ENCODE data around the gene TAPT1. TPM values are rescaled to one million over a fixed set of nuclear protein-coding genes. Genes with fewer than 3 reads are reported as not detected.

The TAPT1 gene
- total RNA-seq, 4 donors from 2014 or later = 42.1 to 69.0 (median 53.5) TPM

DNA sequence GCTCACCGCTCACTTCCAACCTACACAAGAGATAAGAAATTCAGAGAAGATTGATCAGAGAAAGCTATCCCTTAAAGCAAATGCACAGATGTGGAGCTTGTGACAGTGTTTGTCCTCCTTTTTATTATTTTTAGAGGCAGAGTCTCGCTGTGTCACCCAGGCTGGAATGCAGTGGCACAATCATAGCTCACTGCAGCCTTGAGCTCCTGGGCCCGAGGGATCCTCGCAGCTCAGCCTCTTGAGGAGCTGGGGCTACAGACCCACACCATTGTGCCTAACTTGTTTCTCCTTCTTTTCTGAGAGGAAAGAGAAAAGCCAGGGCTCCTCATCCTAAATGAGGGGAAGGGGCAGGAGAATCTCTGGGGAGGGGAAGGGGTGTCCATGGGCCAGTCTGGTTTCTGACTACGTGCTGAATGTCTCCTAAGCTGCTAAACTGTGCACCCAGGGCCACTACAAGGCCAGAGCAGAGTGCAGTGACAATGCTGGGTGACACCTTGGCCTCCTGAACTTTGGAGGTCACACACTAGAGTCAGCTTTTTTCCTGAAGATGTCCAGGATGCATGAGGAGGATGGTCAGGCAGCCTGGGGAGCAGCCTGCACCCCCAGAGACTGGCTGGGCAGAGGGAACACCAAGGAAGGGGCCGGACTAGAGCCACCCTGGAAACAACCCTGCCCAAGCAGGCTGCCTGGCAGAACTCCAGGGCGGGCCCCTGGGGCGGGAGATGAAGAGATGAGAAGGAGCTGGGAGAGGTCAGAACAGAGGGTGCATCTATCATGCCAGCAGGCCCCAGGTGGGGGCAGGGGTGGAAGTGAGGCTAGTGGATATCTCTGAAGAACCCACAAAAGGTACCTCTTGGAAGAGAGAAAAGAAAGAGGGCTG is 87.0 kb downstream of the TAPT1 start:
- H3K27ac ChIP-seq = peak overlapping the region in 2 of 3 donors; percentile 90 to 97
- DNase-seq = peak in 1 of 2 donors; percentile 23
- H3K27me3 ChIP-seq = no peaks in the 10 kb centered on the region
- H3K4me3 ChIP-seq (replicated peaks in 1 of 3) = no peak overlapping the region
- no peaks in the 10 kb centered on the region for H3K9me3 ChIP-seq
- no peak for TF ChIP-seq POLR2A (IDR thresholded peaks at IDR 0.05)
- TF ChIP-seq, protein P1, sequence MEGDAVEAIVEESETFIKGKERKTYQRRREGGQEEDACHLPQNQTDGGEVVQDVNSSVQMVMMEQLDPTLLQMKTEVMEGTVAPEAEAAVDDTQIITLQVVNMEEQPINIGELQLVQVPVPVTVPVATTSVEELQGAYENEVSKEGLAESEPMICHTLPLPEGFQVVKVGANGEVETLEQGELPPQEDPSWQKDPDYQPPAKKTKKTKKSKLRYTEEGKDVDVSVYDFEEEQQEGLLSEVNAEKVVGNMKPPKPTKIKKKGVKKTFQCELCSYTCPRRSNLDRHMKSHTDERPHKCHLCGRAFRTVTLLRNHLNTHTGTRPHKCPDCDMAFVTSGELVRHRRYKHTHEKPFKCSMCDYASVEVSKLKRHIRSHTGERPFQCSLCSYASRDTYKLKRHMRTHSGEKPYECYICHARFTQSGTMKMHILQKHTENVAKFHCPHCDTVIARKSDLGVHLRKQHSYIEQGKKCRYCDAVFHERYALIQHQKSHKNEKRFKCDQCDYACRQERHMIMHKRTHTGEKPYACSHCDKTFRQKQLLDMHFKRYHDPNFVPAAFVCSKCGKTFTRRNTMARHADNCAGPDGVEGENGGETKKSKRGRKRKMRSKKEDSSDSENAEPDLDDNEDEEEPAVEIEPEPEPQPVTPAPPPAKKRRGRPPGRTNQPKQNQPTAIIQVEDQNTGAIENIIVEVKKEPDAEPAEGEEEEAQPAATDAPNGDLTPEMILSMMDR (IDR thresholded peaks at IDR 0.05) = no peak
- intact Hi-C loops (cut with DNase I) = no loop called here
- H3K36me3 ChIP-seq = no peaks in the 10 kb centered on the region
- 89 to 92% methylated on average over 8 of the region's 8 CpGs for WGBS, 2 donors
- peaks cover 7 to 25% of the 10 kb centered on the region in 2 donors for H3K4me1 ChIP-seq

DNA sequence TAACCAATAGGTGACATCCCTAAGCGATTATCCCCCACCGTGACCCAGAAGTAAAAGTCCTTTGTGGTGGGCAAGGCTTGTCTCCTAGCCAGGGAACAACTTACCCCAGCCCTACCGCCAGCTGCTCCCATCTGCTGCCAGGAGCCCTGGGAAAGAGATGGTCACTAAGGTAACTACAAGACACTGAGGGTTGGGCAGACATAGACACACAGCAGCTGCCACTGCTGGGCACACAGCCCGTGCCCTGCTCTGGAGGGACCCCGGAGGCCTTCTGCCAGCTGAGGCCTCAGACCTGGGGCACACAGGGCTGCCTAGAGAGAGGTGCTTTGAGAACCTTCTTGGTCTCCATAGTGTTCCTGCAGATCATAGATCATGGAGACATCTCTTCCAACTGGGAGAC is 89.4 kb downstream of the TAPT1 start:
- H3K27ac ChIP-seq = no peak overlapping the region
- no peak overlapping the region for H3K4me3 ChIP-seq (replicated peaks in 1 of 3)
- peaks cover 7 to 25% of the 10 kb centered on the region in 2 donors for H3K4me1 ChIP-seq
- TF ChIP-seq, protein P1 (IDR thresholded peaks at IDR 0.05) = no peak
- no peak for TF ChIP-seq POLR2A (IDR thresholded peaks at IDR 0.05)
- intact Hi-C loops (cut with DNase I) = no loop called here
- H3K9me3 ChIP-seq = no peaks in the 10 kb centered on the region
- no peak for DNase-seq
- WGBS, 2 donors = 89 to 100% methylated on average over 3 to 5 of the region's 5 CpGs
- H3K27me3 ChIP-seq = no peaks in the 10 kb centered on the region
- H3K36me3 ChIP-seq = no peaks in the 10 kb centered on the region

DNA sequence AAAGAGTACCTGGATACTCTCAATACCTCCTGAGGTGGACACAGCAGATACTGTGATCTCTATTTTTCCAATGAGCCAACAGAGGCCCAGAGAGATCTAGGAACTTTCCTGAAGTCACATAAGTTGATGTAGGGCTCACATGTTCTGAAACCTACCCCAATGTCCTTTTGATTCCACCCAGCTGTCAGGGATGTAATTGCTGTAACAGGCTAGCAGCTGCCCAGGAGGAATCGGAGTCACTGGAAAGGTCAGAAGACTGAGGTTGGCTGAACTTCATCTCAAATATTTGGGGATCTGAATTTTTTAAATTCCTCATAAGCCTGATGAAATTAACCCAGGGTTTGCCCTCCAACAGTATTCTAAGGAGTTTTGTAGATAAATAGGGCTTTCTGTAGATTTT is 90.0 kb downstream of the TAPT1 start:
- no peak for DNase-seq
- 32 to 44% methylated on average over 1 of the region's 1 CpG for WGBS, 2 donors
- H3K36me3 ChIP-seq = no peaks in the 10 kb centered on the region
- no peak overlapping the region for H3K27ac ChIP-seq
- peaks cover 5 to 22% of the 10 kb centered on the region in 2 donors for H3K4me1 ChIP-seq
- TF ChIP-seq, protein P1 (IDR thresholded peaks at IDR 0.05) = no peak
- TF ChIP-seq POLR2A (IDR thresholded peaks at IDR 0.05) = no peak
- H3K9me3 ChIP-seq = no peaks in the 10 kb centered on the region
- intact Hi-C loops (cut with DNase I) = no loop called here
- H3K4me3 ChIP-seq (replicated peaks in 1 of 3) = no peak overlapping the region
- no peaks in the 10 kb centered on the region for H3K27me3 ChIP-seq

DNA sequence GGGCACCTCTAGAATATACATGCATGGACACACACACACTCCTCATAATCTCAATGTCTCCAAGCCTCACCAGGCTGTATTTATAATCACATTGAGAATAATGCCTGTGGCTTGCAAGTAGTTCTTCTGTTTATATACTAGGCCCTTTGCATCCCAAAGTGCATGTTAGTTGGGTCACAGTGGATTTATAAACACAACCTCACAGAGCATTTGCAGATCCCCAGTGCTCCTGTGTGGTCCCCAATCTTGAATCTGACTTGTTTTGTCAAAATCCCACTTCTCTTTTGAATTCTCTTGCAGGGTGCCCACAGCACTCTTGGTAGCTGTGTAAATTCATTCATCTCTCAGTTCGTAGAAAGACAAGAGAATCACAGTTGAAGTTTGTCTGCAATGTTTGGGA is 92.9 kb downstream of the TAPT1 start:
- Histone ChIP-seq H3K4me3 (replicated peaks in 1 of 3) (no peak overlapping the region), H3K9me3 (no peaks in the 10 kb centered on the region), H3K27me3 (no peaks in the 10 kb centered on the region), H3K4me1 (no peaks in the 10 kb centered on the region), H3K27ac (no peak overlapping the region), H3K36me3 (no peaks in the 10 kb centered on the region)
- no peak for TF ChIP-seq POLR2A (IDR thresholded peaks at IDR 0.05)
- TF ChIP-seq, protein P1 (IDR thresholded peaks at IDR 0.05) = no peak
- intact Hi-C loops (cut with DNase I) = no loop called here
- WGBS, 2 donors = 95 to 100% methylated on average over 1 of the region's 1 CpG
- DNase-seq = no peak

DNA sequence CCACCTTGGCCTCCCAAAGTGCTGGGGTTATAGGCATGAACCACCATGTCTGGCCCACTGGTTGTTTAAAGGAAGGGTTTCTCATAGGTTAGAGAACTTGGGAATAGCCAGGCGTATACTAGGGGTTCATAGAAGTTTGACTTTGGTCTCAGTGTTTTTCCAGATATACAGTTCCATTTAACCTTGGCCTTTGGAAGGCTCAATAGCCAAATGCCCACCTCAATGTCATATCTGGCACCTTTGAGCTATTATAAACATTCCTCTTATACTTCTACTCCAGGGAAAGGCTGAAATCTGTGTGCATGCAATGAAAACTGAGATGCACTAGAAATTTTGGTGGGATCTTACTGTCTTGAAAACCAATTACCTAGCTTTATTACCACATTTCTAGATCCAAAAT is 95.0 kb downstream of the TAPT1 start:
- H3K4me3 ChIP-seq (replicated peaks in 1 of 3) = no peak overlapping the region
- intact Hi-C loops (cut with DNase I) = no loop called here
- H3K27me3 ChIP-seq = no peaks in the 10 kb centered on the region
- WGBS, 2 donors = 92 to 100% methylated on average over 1 of the region's 1 CpG
- DNase-seq = no peak
- H3K4me1 ChIP-seq = no peaks in the 10 kb centered on the region
- H3K36me3 ChIP-seq = no peaks in the 10 kb centered on the region
- H3K27ac ChIP-seq = no peak overlapping the region
- no peaks in the 10 kb centered on the region for H3K9me3 ChIP-seq
- TF ChIP-seq, protein P1 (IDR thresholded peaks at IDR 0.05) = no peak
- no peak for TF ChIP-seq POLR2A (IDR thresholded peaks at IDR 0.05)
